Measurements from ENCODE around the gene IL17RA.

The IL17RA gene

DNA sequence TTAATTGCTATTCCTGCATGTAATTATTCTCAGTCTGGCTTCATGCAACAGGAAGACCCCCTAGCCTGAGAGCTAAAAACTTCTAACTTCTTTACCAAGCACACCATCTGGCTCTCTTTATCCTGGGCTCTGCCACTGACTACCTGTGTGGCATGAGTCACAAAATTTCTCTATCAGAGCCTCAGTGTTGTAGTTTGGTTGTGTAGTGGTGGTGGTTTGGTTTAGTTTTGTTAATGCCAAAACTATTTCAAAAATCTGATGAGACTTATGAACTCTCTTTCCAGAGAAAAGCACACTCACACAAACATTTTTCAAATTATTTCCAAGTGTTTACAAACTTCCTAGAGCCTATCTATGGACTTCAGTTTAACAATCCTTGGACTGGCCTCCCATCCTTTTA, 7.5 kb upstream of the IL17RA start:
- Histone ChIP-seq H3K4me3 (ENCODE audit: low read length) (no peak overlapping the region), H2BK5ac (ENCODE audit: low read length) (no peak overlapping the region), H3K23ac (ENCODE audit: low read length) (no peak overlapping the region), H3K4me2 (ENCODE audit: low read length) (no peak overlapping the region), H3K79me2 (ENCODE audit: control insufficient read depth, insufficient read depth, low read length) (no peaks in the 10 kb centered on the region), H2AK5ac (ENCODE audit: low read length) (no peak overlapping the region), H2BK15ac (replicated peaks; ENCODE audit: low read depth) (no peak overlapping the region), H2BK120ac (ENCODE audit: low read depth, low read length) (no peak overlapping the region), H3K79me1 (ENCODE audit: low read length) (no peaks in the 10 kb centered on the region), H4K8ac (ENCODE audit: low read depth, low read length) (no peak overlapping the region), H3K4me1 (ENCODE audit: control insufficient read depth, low read depth, low read length) (no peaks in the 10 kb centered on the region), H4K5ac (ENCODE audit: low read length) (no peak overlapping the region), H3K27ac (ENCODE audit: low read depth, low read length) (no peak overlapping the region), H3K9ac (ENCODE audit: low read length) (no peak overlapping the region), H3K4ac (ENCODE audit: low read depth, low read length) (no peak overlapping the region), H3K56ac (ENCODE audit: low read length) (no peak overlapping the region), H3K36me3 (ENCODE audit: control insufficient read depth, insufficient read depth, low read length) (no peaks in the 10 kb centered on the region), H3K18ac (ENCODE audit: low read length) (no peak overlapping the region), H3K27me3 (ENCODE audit: insufficient read depth, low read length, poor library complexity) (no peaks in the 10 kb centered on the region)
- DNase-seq = no peak

DNA sequence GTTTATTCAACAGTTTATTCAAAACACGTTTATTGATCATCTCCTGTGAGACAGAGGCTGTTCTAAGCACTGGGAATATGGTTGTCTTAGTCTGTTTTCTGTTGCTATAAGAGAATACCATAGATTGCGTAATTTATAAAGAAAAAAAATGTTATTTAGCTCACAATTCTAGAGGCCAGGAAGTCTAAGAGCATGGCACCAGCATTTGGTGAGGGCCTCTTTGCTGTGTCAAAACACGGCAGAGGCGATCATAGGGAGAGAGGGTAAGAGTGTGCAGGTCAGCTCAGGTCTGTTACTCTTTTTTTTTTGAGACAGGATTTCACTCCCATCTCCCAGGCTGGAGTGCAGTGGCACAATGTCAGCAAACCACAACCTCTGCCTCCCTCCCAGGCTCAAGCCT, 5.2 kb upstream of the IL17RA start:
- no peak overlapping the region for H3K4me3 ChIP-seq (ENCODE audit: low read length)
- H4K8ac ChIP-seq (ENCODE audit: low read depth, low read length) = no peak overlapping the region
- no peak overlapping the region for H4K5ac ChIP-seq (ENCODE audit: low read length)
- H2AK5ac ChIP-seq (ENCODE audit: low read length) = no peak overlapping the region
- H3K4me1 ChIP-seq (ENCODE audit: control insufficient read depth, low read depth, low read length) = no peaks in the 10 kb centered on the region
- no peak overlapping the region for H3K27ac ChIP-seq (ENCODE audit: low read depth, low read length)
- no peak overlapping the region for H3K4me2 ChIP-seq (ENCODE audit: low read length)
- no peaks in the 10 kb centered on the region for H3K36me3 ChIP-seq (ENCODE audit: control insufficient read depth, insufficient read depth, low read length)
- H3K18ac ChIP-seq (ENCODE audit: low read length) = no peak overlapping the region
- WGBS (ENCODE audit: extremely low coverage, insufficient coverage, low lambda C conversion rate) = no CpG with 5 or more reads among the region's 4 CpGs
- no peaks in the 10 kb centered on the region for H3K79me2 ChIP-seq (ENCODE audit: control insufficient read depth, insufficient read depth, low read length)
- H2BK5ac ChIP-seq (ENCODE audit: low read length) = no peak overlapping the region
- no peak for DNase-seq
- H2BK120ac ChIP-seq (ENCODE audit: low read depth, low read length) = no peak overlapping the region
- H3K9ac ChIP-seq (ENCODE audit: low read length) = no peak overlapping the region
- no peak overlapping the region for H2BK15ac ChIP-seq (replicated peaks; ENCODE audit: low read depth)
- no peak overlapping the region for H3K56ac ChIP-seq (ENCODE audit: low read length)
- no peaks in the 10 kb centered on the region for H3K27me3 ChIP-seq (ENCODE audit: insufficient read depth, low read length, poor library complexity)
- H3K79me1 ChIP-seq (ENCODE audit: low read length) = no peaks in the 10 kb centered on the region
- no peak overlapping the region for H3K4ac ChIP-seq (ENCODE audit: low read depth, low read length)
- H3K23ac ChIP-seq (ENCODE audit: low read length) = no peak overlapping the region

DNA sequence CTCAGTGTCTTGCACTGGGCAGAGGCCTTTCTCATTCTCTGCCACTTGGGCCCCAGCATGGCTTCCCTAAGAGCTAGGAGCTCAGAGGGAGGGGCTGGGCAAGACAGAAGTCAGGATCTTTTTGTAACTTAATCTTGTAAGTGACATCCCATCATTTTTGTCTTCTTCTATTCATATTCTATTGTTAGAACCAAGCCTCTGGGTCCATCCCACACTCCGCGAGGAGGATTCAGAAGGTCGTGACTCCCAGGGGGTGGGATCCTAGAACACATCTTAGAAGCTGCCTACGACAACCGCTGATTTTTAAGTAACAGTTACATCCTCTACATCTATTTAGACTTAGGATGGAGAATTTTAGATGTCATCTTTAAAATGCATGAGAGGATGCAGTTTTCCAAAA, 1.5 kb upstream of the IL17RA start:
- Histone ChIP-seq H3K18ac (ENCODE audit: low read length) (no peak overlapping the region), H3K4me2 (ENCODE audit: low read length) (no peak overlapping the region), H3K36me3 (ENCODE audit: control insufficient read depth, insufficient read depth, low read length) (no peaks in the 10 kb centered on the region), H3K79me2 (ENCODE audit: control insufficient read depth, insufficient read depth, low read length) (peaks cover 2% of the 10 kb centered on the region), H3K4me3 (ENCODE audit: low read length) (no peak overlapping the region), H3K27ac (ENCODE audit: low read depth, low read length) (no peak overlapping the region), H4K8ac (ENCODE audit: low read depth, low read length) (no peak overlapping the region), H3K23ac (ENCODE audit: low read length) (no peak overlapping the region), H2AK5ac (ENCODE audit: low read length) (no peak overlapping the region), H3K79me1 (ENCODE audit: low read length) (peaks cover 5% of the 10 kb centered on the region), H3K27me3 (ENCODE audit: insufficient read depth, low read length, poor library complexity) (no peaks in the 10 kb centered on the region), H3K4me1 (ENCODE audit: control insufficient read depth, low read depth, low read length) (no peaks in the 10 kb centered on the region), H2BK15ac (replicated peaks; ENCODE audit: low read depth) (no peak overlapping the region), H2BK120ac (ENCODE audit: low read depth, low read length) (no peak overlapping the region), H4K5ac (ENCODE audit: low read length) (no peak overlapping the region), H3K4ac (ENCODE audit: low read depth, low read length) (no peak overlapping the region), H3K56ac (ENCODE audit: low read length) (no peak overlapping the region), H3K9ac (ENCODE audit: low read length) (no peak overlapping the region), H2BK5ac (ENCODE audit: low read length) (no peak overlapping the region)
- no CpG with 5 or more reads among the region's 5 CpGs for WGBS (ENCODE audit: extremely low coverage, insufficient coverage, low lambda C conversion rate)
- no peak for DNase-seq

DNA sequence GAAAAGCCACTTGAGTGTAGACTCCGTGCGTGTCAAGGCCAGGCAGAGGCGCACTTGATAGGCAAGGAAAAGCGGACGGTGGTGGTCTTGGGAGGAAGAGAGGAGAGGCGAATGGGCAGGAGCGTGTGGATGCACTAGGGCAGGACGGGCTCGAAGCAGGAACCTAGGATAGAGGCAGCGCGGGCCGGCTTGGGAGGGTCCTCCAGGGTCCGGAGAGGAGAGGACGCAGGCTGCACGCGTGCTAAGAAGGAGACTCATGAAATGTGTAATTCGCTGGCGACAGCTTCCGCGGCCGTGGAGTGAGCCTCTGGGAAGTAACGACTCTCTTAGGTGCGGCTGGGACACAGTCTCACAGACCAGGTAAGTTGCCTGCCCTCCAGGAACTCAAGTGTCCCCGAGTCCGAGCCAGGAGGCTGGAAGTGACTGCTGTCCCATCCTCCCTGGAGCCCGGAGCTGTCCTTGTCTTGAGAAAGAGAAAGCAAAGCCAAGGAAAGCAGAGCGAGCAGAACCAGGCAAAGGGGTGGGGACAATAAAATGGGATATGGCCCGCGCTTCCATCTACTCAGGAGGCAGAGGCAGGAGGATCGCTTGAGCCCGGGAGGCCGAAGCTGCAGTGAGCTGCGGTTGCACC, 874 bp upstream of the IL17RA start:
- Histone ChIP-seq H3K4me3 (ENCODE audit: low read length) (no peak overlapping the region), H3K9ac (ENCODE audit: low read length) (no peak overlapping the region), H3K4me1 (ENCODE audit: control insufficient read depth, low read depth, low read length) (no peaks in the 10 kb centered on the region), H4K5ac (ENCODE audit: low read length) (no peak overlapping the region), H2BK15ac (replicated peaks; ENCODE audit: low read depth) (no peak overlapping the region), H3K4ac (ENCODE audit: low read depth, low read length) (no peak overlapping the region), H2BK120ac (ENCODE audit: low read depth, low read length) (no peak overlapping the region), H3K23ac (ENCODE audit: low read length) (no peak overlapping the region), H2AK5ac (ENCODE audit: low read length) (no peak overlapping the region), H3K27me3 (ENCODE audit: insufficient read depth, low read length, poor library complexity) (no peaks in the 10 kb centered on the region), H3K56ac (ENCODE audit: low read length) (peak overlapping the region; percentile 87), H3K79me1 (ENCODE audit: low read length) (peaks cover 5% of the 10 kb centered on the region), H3K36me3 (ENCODE audit: control insufficient read depth, insufficient read depth, low read length) (no peaks in the 10 kb centered on the region), H3K27ac (ENCODE audit: low read depth, low read length) (no peak overlapping the region), H2BK5ac (ENCODE audit: low read length) (no peak overlapping the region), H3K79me2 (ENCODE audit: control insufficient read depth, insufficient read depth, low read length) (peaks cover 2% of the 10 kb centered on the region), H3K4me2 (ENCODE audit: low read length) (no peak overlapping the region), H4K8ac (ENCODE audit: low read depth, low read length) (no peak overlapping the region), H3K18ac (ENCODE audit: low read length) (no peak overlapping the region)
- WGBS (ENCODE audit: extremely low coverage, insufficient coverage, low lambda C conversion rate) = no CpG with 5 or more reads among the region's 33 CpGs
- no peak for DNase-seq

DNA sequence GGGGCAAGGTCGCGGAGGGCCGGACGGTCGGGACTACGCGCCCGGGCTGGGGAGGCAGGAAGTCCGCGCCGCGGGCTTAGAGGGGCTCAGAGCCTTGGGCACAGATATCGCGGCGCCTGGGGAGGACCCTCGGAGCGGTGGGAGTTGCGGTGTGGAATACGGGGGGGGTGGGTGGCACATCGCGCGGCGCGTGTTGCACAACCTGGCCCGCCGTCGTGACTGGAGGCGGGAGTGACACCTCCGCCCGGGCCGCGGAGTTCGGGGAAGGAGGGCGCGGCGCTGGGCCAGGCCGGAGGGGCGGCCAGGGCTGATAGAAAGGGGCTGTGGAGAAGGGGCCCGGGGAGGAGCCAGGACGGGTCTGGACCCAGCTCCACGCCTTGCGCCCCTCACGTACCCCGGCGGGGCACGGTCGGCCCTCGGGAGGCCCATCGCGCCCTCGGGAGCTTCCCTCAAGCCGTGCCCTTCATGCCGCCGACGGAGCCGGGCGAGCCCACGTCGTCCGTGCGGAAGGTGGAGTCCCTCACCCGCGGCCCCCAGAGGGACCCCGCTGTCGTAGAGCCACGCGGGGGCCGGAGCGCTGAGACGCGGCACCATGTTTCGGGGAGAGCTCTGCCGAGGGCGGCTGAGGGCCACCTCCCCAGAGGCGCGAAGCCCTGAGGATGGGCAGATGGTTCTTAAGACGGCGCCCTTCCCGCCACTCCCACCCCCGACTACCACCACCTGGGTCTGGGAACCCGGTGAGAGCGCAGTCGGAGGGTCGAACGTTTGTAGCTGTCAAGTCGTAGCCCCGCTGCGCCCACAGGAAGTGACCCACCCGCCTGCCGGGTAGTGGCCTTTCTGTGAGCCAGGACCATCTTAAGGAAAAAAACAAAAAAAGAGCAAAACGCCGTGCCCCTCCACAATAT, 729 bp downstream of the IL17RA start:
- H3K4me2 ChIP-seq (ENCODE audit: low read length) = peak overlapping the region; percentile 79
- H3K23ac ChIP-seq (ENCODE audit: low read length) = peak overlapping the region; percentile 98
- H3K4me3 ChIP-seq (ENCODE audit: low read length) = peak overlapping the region; percentile 69
- no peak overlapping the region for H2BK120ac ChIP-seq (ENCODE audit: low read depth, low read length)
- peaks cover 5% of the 10 kb centered on the region for H3K79me1 ChIP-seq (ENCODE audit: low read length)
- H3K4me1 ChIP-seq (ENCODE audit: control insufficient read depth, low read depth, low read length) = no peaks in the 10 kb centered on the region
- no peak overlapping the region for H2BK5ac ChIP-seq (ENCODE audit: low read length)
- H3K27ac ChIP-seq (ENCODE audit: low read depth, low read length) = peak overlapping the region; percentile 77
- no peaks in the 10 kb centered on the region for H3K27me3 ChIP-seq (ENCODE audit: insufficient read depth, low read length, poor library complexity)
- no peak overlapping the region for H4K5ac ChIP-seq (ENCODE audit: low read length)
- H3K4ac ChIP-seq (ENCODE audit: low read depth, low read length) = no peak overlapping the region
- no peak for DNase-seq
- peak overlapping the region; percentile 72 for H3K18ac ChIP-seq (ENCODE audit: low read length)
- H4K8ac ChIP-seq (ENCODE audit: low read depth, low read length) = no peak overlapping the region
- no peak overlapping the region for H2BK15ac ChIP-seq (replicated peaks; ENCODE audit: low read depth)
- peak overlapping the region; percentile 89 for H3K9ac ChIP-seq (ENCODE audit: low read length)
- H3K36me3 ChIP-seq (ENCODE audit: control insufficient read depth, insufficient read depth, low read length) = no peaks in the 10 kb centered on the region
- no peak overlapping the region for H2AK5ac ChIP-seq (ENCODE audit: low read length)
- peak overlapping the region; percentile 98 for H3K56ac ChIP-seq (ENCODE audit: low read length)
- H3K79me2 ChIP-seq (ENCODE audit: control insufficient read depth, insufficient read depth, low read length) = peaks cover 2% of the 10 kb centered on the region
- WGBS (ENCODE audit: extremely low coverage, insufficient coverage, low lambda C conversion rate) = no CpG with 5 or more reads among the region's 92 CpGs

All from mesendoderm (in vitro differentiated cells).